AG04450 (cell line): ENCODE results near the gene PINLYP. TPM values are rescaled to one million over a fixed set of nuclear protein-coding genes. Genes with fewer than 3 reads are reported as not detected.
"Not testable (repeated sequence)": the region's sequence is repeated elsewhere in the genome, so short reads cannot be mapped to it uniquely, and the experiment has no call there.

Experiments used
- CTCF ChIA-PET: fragments of 300-600, 350-600 bp; formaldehyde crosslinking; extraction: SDS; loops from one replicate; lab custom pipeline; 2022; ENCODE audit warnings: antibody characterized with exemption, inconsistent platforms; lab: Charles Lee
- POLR2A ChIA-PET: fragments of 350-600 bp; formaldehyde crosslinking; extraction: SDS; loops from one replicate; lab custom pipeline; 2021; ENCODE audit warnings: antibody characterized with exemption, inconsistent platforms; lab: Yijun Ruan, JAX
- DNase-seq: peaks from one replicate; pipeline ENCODE4 v3.0.0-alpha.2; 2011; ENCODE audit warnings: low read depth, low spot score
- H3K27ac ChIP-seq: one replicate; pipeline ENCODE4 v1.5.1; 2012; ENCODE audit warnings: low read depth, low read length, control low read depth
- H3K27me3 ChIP-seq: one replicate; pipeline ENCODE4 v1.6.0; 2012; ENCODE audit warnings: low read length; ENCODE audit not compliant: control insufficient read depth, insufficient read depth
- H3K4me3 ChIP-seq: 2 replicates; pipeline ENCODE4 v1.5.1; 2011; ENCODE audit warnings: mild to moderate bottlenecking, low read depth, low read length, control low read depth
- H3K9me3 ChIP-seq: 2 replicates; pipeline ENCODE4 v1.5.1; 2012; ENCODE audit warnings: low read length; ENCODE audit not compliant: control insufficient read depth, insufficient read depth
- CTCF ChIP-seq: IDR thresholded peaks from 2 replicates; pipeline ENCODE4 v1.5.1; 2011; ENCODE audit warnings: low read depth, low read length, control low read depth, inconsistent platforms
- polyA plus RNA-seq: library from polyadenylated mRNA; depleted of rRNA; stranded (reverse); fragments of >200 nt; gene quantifications from 2 replicates; pipeline ENCODE4 v1.2.3, GENCODE V29; 2011

Gene PINLYP
- polyA plus RNA-seq, 1 experiment, result 1.8 TPM

- no peak for DNase-seq
- ChIA-PET CTCF (no interaction called here), POLR2A (no interaction called here)
- peaks cover 2% of the 10 kb centered on the region for H3K27me3 ChIP-seq
- H3K4me3 ChIP-seq, result no peak overlapping the region
- peaks cover 3% of the 10 kb centered on the region; the same call in 1 of the 2 replicates for H3K9me3 ChIP-seq
- no peak overlapping the region for H3K27ac ChIP-seq
- TF ChIP-seq CTCF, result no peak
Observed at GRCh38 chr19:43578787-43579186, 3.2 kb downstream of the PINLYP start.

- H3K27ac ChIP-seq, result no peak overlapping the region
- no peak for DNase-seq
- ChIA-PET POLR2A (no interaction called here), CTCF (interaction anchor here (0.6 to 2.0 kb wide), 3 partner anchors 13 to 134 kb away, joined by 3 to 10 read pairs (median 6); no protein-coding TSS in a partner anchor)
- TF ChIP-seq CTCF, result no peak
- no peaks in the 10 kb centered on the region for H3K9me3 ChIP-seq
- peaks cover 2% of the 10 kb centered on the region for H3K27me3 ChIP-seq
- H3K4me3 ChIP-seq, result no peak overlapping the region
Observed at GRCh38 chr19:43581467-43581866, 5.9 kb downstream of the PINLYP start.

- POLR2A ChIA-PET, result no interaction called here
- no peak overlapping the region for H3K27ac ChIP-seq
- H3K9me3 ChIP-seq, result no peaks in the 10 kb centered on the region
- CTCF ChIA-PET, result interaction anchor here (2.0 kb wide), 1 partner anchor 12 kb away, joined by 10 read pairs; no protein-coding TSS in a partner anchor
- TF ChIP-seq CTCF, result no peak
- peaks cover 2% of the 10 kb centered on the region for H3K27me3 ChIP-seq
- no peak overlapping the region for H3K4me3 ChIP-seq
- no peak for DNase-seq
Observed at GRCh38 chr19:43582495-43582894, 6.9 kb downstream of the PINLYP start.

GRCh38 chr19:43584484-43584883, 8.9 kb downstream of the PINLYP start:
- POLR2A ChIA-PET, result no interaction called here
- no peak for DNase-seq
- TF ChIP-seq CTCF, result no peak
- Histone ChIP-seq H3K27ac (no peak overlapping the region), H3K9me3 (no peaks in the 10 kb centered on the region), H3K4me3 (no peak overlapping the region), H3K27me3 (no peaks in the 10 kb centered on the region)
- CTCF ChIA-PET, result interaction anchor here (1.2 kb wide), 1 partner anchor 10 kb away, joined by 7 read pairs; no protein-coding TSS in a partner anchor

- no peak for DNase-seq
- no peak overlapping the region for H3K27ac ChIP-seq
- H3K27me3 ChIP-seq, result no peaks in the 10 kb centered on the region
- H3K4me3 ChIP-seq, result no peak overlapping the region
- H3K9me3 ChIP-seq, result no peaks in the 10 kb centered on the region
- ChIA-PET CTCF (interaction anchor here (1.6 kb wide), 1 partner anchor 31 kb away, joined by 3 read pairs; no protein-coding TSS in a partner anchor), POLR2A (no interaction called here)
- no peak for TF ChIP-seq CTCF
Observed at GRCh38 chr19:43586346-43586745, 10.7 kb downstream of the PINLYP start.

- not testable (repeated sequence) for H3K27ac ChIP-seq, DNase-seq, H3K9me3 ChIP-seq, H3K27me3 ChIP-seq, H3K4me3 ChIP-seq
- CTCF ChIA-PET, result interaction anchor here (1.6 kb wide), 1 partner anchor 32 kb away, joined by 3 read pairs; no protein-coding TSS in a partner anchor
- POLR2A ChIA-PET, result interaction anchor here (0.6 kb wide), 1 partner anchor 59 kb away, joined by 4 read pairs; no protein-coding TSS in a partner anchor
Observed at GRCh38 chr19:43587029-43587428, 11.4 kb downstream of the PINLYP start.
